HEK293T (cell line): ENCODE results near the gene NSUN2.
A peak's percentile ranks its signal among the peaks of the same experiment; 100 is the strongest.

Experiments
- CTCF ChIA-PET: fragments of 350-600 bp; formaldehyde crosslinking; extraction: SDS; loops from one replicate; lab custom pipeline; 2021; ENCODE audit warnings: antibody characterized with exemption, inconsistent platforms; lab: Yijun Ruan, JAX
- POLR2A ChIA-PET: fragments of 350-600 bp; formaldehyde crosslinking; extraction: SDS; loops from one replicate; lab custom pipeline; 2020; ENCODE audit warnings: antibody characterized with exemption, inconsistent platforms; lab: Yijun Ruan, JAX
- DNase-seq: peaks from one replicate; pipeline ENCODE4 v3.0.0; 2012; ENCODE audit warnings: mixed read lengths; ENCODE audit errors: extremely low spot score
- ARNT ChIP-seq: fragments of 450-650 bp; IDR thresholded peaks from 2 replicates; pipeline ENCODE4 v1.6.1; 2017; ENCODE audit warnings: mild to moderate bottlenecking
- BHLHE40 ChIP-seq: fragments of 450-650 bp; IDR thresholded peaks from 2 replicates; pipeline ENCODE4 v1.6.1; 2016; ENCODE audit warnings: mild to moderate bottlenecking, moderate library complexity, borderline replicate concordance
- CTBP1 ChIP-seq: fragments of 450-650 bp; IDR thresholded peaks from 2 replicates; pipeline ENCODE4 v1.6.1; 2016; ENCODE audit warnings: borderline replicate concordance
- ELF4 ChIP-seq: fragments of 450-650 bp; IDR thresholded peaks from 2 replicates; pipeline ENCODE4 v1.6.1; 2017; ENCODE audit warnings: antibody characterized with exemption
- FOXA1 ChIP-seq: fragments of 450-650 bp; IDR thresholded peaks from 2 replicates; pipeline ENCODE4 v1.6.1; 2016; ENCODE audit warnings: mild to moderate bottlenecking
- FOXK2 ChIP-seq: fragments of 450-650 bp; IDR thresholded peaks from 2 replicates; pipeline ENCODE4 v1.6.1; 2016; ENCODE audit warnings: mild to moderate bottlenecking
- FOXM1 ChIP-seq: fragments of 450-650 bp; IDR thresholded peaks from 2 replicates; pipeline ENCODE4 v1.6.1; 2017; ENCODE audit warnings: mild to moderate bottlenecking, borderline replicate concordance
- HDGF ChIP-seq: fragments of 450-650 bp; IDR thresholded peaks from 2 replicates; pipeline ENCODE4 v1.6.1; 2017; ENCODE audit warnings: antibody characterized with exemption, borderline replicate concordance
- L3MBTL2 ChIP-seq: fragments of 450-650 bp; conservative IDR thresholded peaks from 2 replicates; pipeline ENCODE4 v1.6.1; 2016; ENCODE audit warnings: mild to moderate bottlenecking
- LEF1 ChIP-seq: fragments of 450-650 bp; IDR thresholded peaks from 2 replicates; pipeline ENCODE4 v1.6.1; 2017; ENCODE audit warnings: mild to moderate bottlenecking, borderline replicate concordance
- NFRKB ChIP-seq: fragments of 450-650 bp; IDR thresholded peaks from 2 replicates; pipeline ENCODE4 v1.6.1; 2016; ENCODE audit warnings: mild to moderate bottlenecking, moderate library complexity
- SP1 ChIP-seq: fragments of 450-650 bp; IDR thresholded peaks from 2 replicates; pipeline ENCODE4 v1.6.1; 2017
- SUZ12 ChIP-seq: fragments of 450-650 bp; IDR thresholded peaks from 2 replicates; pipeline ENCODE4 v1.6.1; 2016; ENCODE audit warnings: mild to moderate bottlenecking
- TARDBP ChIP-seq: fragments of 450-650 bp; IDR thresholded peaks from 2 replicates; pipeline ENCODE4 v1.6.1; 2016
- ZNF384 ChIP-seq: fragments of 450-650 bp; IDR thresholded peaks from 2 replicates; pipeline ENCODE4 v1.6.1; 2016
- TF ChIP-seq, protein P1 (sequence below): fragments of 450-650 bp; IDR thresholded peaks from 2 replicates; pipeline ENCODE4 v1.6.1; 2016

NSUN2 gene

DNA sequence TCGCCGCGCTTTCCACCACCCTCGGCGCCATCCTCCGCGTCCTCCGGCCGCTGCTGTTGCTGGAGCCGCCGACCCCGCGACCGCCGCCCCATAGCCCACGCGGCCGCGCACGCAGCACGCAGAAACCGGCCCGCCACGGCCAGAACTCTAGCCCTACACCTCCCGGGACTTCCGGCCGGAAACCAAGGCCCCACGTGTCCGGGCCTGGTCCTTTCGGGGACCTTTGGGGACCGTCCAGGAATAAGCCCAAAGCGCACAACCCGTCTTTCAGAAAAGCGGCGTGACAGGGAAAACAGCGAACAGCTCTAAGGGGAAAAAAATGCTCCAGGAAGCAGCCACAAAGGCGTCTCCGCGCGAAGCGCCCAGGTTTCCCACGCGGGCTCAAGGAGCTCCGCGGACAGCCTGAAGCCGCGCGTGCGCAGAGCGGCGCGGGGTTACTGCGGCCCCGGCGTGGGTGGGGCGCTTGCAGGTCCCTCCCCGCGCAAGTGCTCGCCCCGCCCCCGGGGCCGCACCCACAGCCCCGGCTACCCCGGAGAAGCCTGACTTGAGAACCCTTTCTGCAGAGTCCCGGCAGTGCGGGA, at the start of gene NSUN2, which contains the start of gene SRD5A1:
NSUN2 (minus strand) TSS at position 157 of the 581 bp plus-strand sequence; CDS start at position 92, 65 bp downstream.
SRD5A1 (plus strand) TSS at position 553 of the 581 bp plus-strand sequence. CDS start 137 bp downstream, outside the sequence.
- ChIA-PET POLR2A (interaction anchor here (0.6 to 1.8 kb wide), 12 partner anchors 9 to 99 kb away, joined by 3 to 7 read pairs (median 4); partner anchors contain the start of gene TENT4A), CTCF (no interaction called here)
- peak; percentile 40; the same call in 1 of the 2 replicates for TF ChIP-seq TARDBP
- TF ChIP-seq L3MBTL2: peak; percentile 64
- no peak for TF ChIP-seq HDGF
- TF ChIP-seq BHLHE40: no peak
- peak; percentile 85 for TF ChIP-seq ELF4
- DNase-seq: peak; percentile 96

DNA sequence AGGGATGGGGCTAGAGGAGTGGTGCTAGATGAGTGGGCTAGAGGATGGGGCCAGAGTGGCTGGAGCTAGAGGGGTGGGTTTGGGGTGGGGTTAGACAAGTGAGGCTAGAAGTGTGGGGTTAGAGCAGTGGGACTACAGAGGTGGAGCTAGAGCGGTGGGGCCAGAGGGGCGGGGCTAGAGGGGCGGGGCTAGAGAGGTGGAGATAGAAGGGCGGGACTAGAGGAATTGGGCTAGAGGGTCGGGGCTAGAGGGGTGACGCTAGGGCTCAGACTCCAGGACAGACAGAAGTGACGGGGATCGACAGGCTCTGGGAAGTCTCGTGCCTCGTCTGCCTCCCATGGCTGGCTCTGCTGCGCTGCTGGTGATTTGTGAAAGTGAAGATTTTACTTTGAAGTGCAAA, 49.4 kb upstream of the NSUN2 start:
- no peak for DNase-seq
- CTCF ChIA-PET: no interaction called here

DNA sequence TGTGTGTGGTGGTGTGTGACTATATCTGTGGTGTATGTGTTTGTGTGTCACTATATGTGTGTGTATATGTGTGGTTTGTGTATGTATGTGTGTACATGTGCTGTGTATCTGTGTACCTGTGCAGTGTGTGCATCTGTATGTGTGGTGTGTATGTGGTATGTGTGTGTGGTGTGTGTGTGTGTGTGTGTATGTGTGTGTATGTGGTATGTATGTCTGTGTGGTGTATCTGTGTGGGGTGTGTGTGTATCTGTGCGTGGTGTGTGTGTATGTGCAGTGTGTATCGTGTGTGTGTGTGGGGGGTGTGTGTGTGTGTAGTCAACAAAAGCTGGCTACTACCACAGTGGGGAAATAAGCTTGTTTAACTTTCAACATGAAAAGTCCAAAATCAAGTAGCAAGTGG, 48.8 kb upstream of the NSUN2 start:
- DNase-seq: no peak
- CTCF ChIA-PET: no interaction called here
- POLR2A ChIA-PET: no interaction called here
- no peak for TF ChIP-seq ZNF384
- no peak for TF ChIP-seq CTBP1
- TF ChIP-seq FOXA1: no peak

More for the DNA sequence above, 49.4 kb upstream of the NSUN2 start:
- POLR2A ChIA-PET: no interaction called here
- TF ChIP-seq TARDBP: no peak
- no peak for TF ChIP-seq L3MBTL2
- no peak for TF ChIP-seq SP1
- TF ChIP-seq ZNF384: no peak
- TF ChIP-seq SUZ12: no peak
- TF ChIP-seq FOXK2: no peak
- no peak for TF ChIP-seq FOXM1
- no peak for TF ChIP-seq LEF1
- TF ChIP-seq HDGF: no peak
- TF ChIP-seq NFRKB: no peak
- no peak for TF ChIP-seq ARNT
- TF ChIP-seq, protein P1, sequence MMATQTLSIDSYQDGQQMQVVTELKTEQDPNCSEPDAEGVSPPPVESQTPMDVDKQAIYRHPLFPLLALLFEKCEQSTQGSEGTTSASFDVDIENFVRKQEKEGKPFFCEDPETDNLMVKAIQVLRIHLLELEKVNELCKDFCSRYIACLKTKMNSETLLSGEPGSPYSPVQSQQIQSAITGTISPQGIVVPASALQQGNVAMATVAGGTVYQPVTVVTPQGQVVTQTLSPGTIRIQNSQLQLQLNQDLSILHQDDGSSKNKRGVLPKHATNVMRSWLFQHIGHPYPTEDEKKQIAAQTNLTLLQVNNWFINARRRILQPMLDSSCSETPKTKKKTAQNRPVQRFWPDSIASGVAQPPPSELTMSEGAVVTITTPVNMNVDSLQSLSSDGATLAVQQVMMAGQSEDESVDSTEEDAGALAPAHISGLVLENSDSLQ: no peak
- TF ChIP-seq BHLHE40: no peak
- TF ChIP-seq CTBP1: no peak
- TF ChIP-seq FOXA1: no peak
- TF ChIP-seq ELF4: no peak

DNA sequence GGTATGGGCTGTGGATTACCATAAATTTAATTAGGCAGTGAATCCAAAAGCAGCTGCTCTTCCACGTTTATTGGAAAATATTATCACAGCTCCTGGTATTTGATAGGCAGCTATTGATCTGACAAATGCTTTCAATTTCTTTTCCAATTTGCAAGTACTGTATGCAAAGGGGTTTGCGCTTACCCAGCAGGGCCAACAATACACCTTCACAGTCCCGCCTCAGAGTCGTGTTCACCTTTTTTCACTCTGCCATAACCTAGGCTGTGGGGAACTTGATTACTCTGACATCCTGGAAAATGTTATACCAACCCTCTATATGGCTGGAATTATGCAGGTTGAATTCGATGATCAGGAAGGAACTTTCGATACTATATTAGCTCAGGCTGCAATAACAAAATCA, 48.1 kb upstream of the NSUN2 start:
- ChIA-PET POLR2A (interaction anchor here (1.4 kb wide), 1 partner anchor 32 kb away, joined by 4 read pairs; the partner anchor contains the start of gene TENT4A), CTCF (interaction anchor here (0.6 kb wide), 1 partner anchor 720 kb away, joined by 3 read pairs; no protein-coding TSS in a partner anchor)
- DNase-seq: no peak
- TF ChIP-seq NFRKB: no peak
- TF ChIP-seq LEF1: no peak
- no peak for TF ChIP-seq ZNF384
- TF ChIP-seq SP1: no peak
- TF ChIP-seq L3MBTL2: no peak
- TF ChIP-seq FOXK2: no peak
- no peak for TF ChIP-seq HDGF
- no peak for TF ChIP-seq ARNT
- TF ChIP-seq TARDBP: no peak
- TF ChIP-seq, protein P1: no peak
- TF ChIP-seq FOXM1: no peak
- no peak for TF ChIP-seq SUZ12
- no peak for TF ChIP-seq FOXA1
- TF ChIP-seq CTBP1: no peak
- TF ChIP-seq ELF4: no peak
- no peak for TF ChIP-seq BHLHE40

DNA sequence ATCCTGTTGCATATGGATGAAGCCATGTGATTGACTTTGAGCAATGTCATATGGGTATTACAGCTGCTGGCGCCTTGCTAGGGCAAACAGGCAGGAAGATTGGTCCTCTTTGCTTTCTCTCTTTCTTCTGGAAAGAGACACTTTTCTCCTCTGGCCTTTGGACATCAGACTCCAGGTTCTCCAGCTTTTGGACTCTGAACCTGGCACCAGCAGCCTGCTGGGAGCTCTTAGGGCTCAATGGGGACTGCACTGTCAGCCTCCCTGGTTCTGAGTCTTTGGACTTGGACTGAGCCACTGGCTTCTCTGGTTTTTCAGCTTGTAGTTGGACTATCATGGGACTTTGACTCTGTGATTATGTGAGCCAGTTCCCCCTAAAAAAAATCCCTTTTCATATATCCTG, 45.5 kb upstream of the NSUN2 start:
- no peak for DNase-seq
- TF ChIP-seq, protein P1: no peak
- TF ChIP-seq FOXM1: no peak
- no peak for TF ChIP-seq SUZ12
- no peak for TF ChIP-seq FOXK2
- TF ChIP-seq ARNT: no peak
- TF ChIP-seq FOXA1: no peak
- no peak for TF ChIP-seq SP1
- no peak for TF ChIP-seq LEF1
- ChIA-PET CTCF (no interaction called here), POLR2A (no interaction called here)

DNA sequence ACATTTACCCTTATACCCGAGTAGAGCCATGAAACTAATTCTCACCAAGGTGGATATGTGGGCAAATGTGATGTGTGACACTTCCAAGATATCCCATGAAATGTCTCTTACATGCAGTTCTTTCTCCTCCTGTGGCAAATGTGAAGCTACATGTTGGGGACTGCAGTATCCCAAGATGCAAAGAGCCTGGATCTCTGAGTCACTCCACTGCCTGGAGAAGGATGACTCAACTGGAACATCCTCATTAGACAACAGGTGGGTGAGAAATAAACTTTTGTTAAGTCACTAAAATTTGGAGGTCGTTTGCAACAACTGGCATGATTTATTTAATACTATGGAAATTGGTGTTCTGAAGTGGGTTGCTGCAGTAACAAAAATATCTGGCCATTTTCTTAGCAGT, 43.9 kb upstream of the NSUN2 start:
- CTCF ChIA-PET: interaction anchor here (0.6 kb wide), 1 partner anchor 46 kb away, joined by 3 read pairs; no protein-coding TSS in a partner anchor
- POLR2A ChIA-PET: no interaction called here
- no peak for DNase-seq
- TF ChIP-seq FOXM1: no peak
